GM12878 (cell line): ENCODE data around the gene ZSCAN4. TPM values are rescaled to one million over a fixed set of nuclear protein-coding genes. Genes with fewer than 3 reads are reported as not detected.

Experiments
- ATAC-seq: fragments of 200-7000 bp; cut with Tn5 transposase; 3 replicates; pipeline ENCODE4 v1.9.1; 2020; ENCODE audit warnings: mild to moderate bottlenecking, moderate library complexity
- BruUV-seq: library from RNA; stranded (reverse); fragments of 400-500 nt; replicated peaks from 2 replicates; lab custom pipeline; 2021; lab: Mats Ljungman, UMichigan
- CTCF ChIA-PET: fragments of 300-600 bp; sonication (Branson Sonifier 250); formaldehyde crosslinking; extraction: SDS; loops from one replicate; lab custom pipeline; 2021; ENCODE audit warnings: inconsistent platforms; lab: Yijun Ruan, JAX
- POLR2A ChIA-PET: fragments of 350-600 bp; formaldehyde crosslinking; extraction: SDS; loops from one replicate; lab custom pipeline; 2021; ENCODE audit warnings: inconsistent platforms; lab: Charles Lee
- RAD21 ChIA-PET: fragments of 300-600 bp; sonication (Branson Sonifier 250); formaldehyde crosslinking; loops from one replicate; lab custom pipeline; 2023; ENCODE audit warnings: antibody characterized with exemption; ENCODE audit not compliant: unreplicated experiment; lab: Charles Lee
- SMC1A ChIA-PET: fragments of 300-600 bp; sonication (Branson Sonifier 250); formaldehyde crosslinking; loops from one replicate; lab custom pipeline; 2023; ENCODE audit not compliant: unreplicated experiment, uncharacterized antibody; lab: Charles Lee
- DNase-seq: peaks from one replicate; pipeline ENCODE4 v3.0.0-alpha.2; 2011; ENCODE audit warnings: low read depth, low spot score
- FAIRE-seq: peaks from 3 replicates; lab custom pipeline; 2011; peaks lifted over from hg19 to GRCh38; lab: Jason Lieb, UNC
- H2AFZ ChIP-seq: 2 replicates; pipeline ENCODE4 v1.6.0; 2011; ENCODE audit warnings: low read depth, low read length, control low read depth; ENCODE audit not compliant: control insufficient read depth
- H3K27ac ChIP-seq: 2 replicates; pipeline ENCODE4 v1.5.1; 2011; ENCODE audit warnings: control low read depth; ENCODE audit not compliant: control insufficient read depth, insufficient read depth
- H3K27me3 ChIP-seq, 2 experiments: replicated peaks in 1 of 2; 2 replicates each; pipeline versions ENCODE4 v1.6.0 to v1.6.1; 2011; ENCODE audit warnings: low read length in 1 of 2; ENCODE audit not compliant: control insufficient read depth in 2 of 2, insufficient read depth in 2 of 2
- H3K36me3 ChIP-seq, 2 experiments: 2 replicates each; pipeline ENCODE4 v1.5.1; 2011; ENCODE audit warnings: low read length in 1 of 2; ENCODE audit not compliant: control insufficient read depth in 2 of 2, insufficient read depth in 2 of 2
- H3K4me1 ChIP-seq: 2 replicates; pipeline ENCODE4 v1.6.1; 2011; ENCODE audit warnings: mild to moderate bottlenecking, low read length, moderate library complexity, mixed read lengths; ENCODE audit not compliant: control insufficient read depth, insufficient read depth
- H3K4me2 ChIP-seq: 2 replicates; pipeline ENCODE4 v1.6.0; 2011; ENCODE audit warnings: control low read depth; ENCODE audit not compliant: control insufficient read depth, insufficient read depth
- H3K4me3 ChIP-seq: fragments of 200-600 bp; sonication (generic); 2 replicates; pipeline ENCODE4 v1.5.1; 2016
- H3K79me2 ChIP-seq: 2 replicates; pipeline ENCODE4 v1.6.0; 2011; ENCODE audit warnings: low read length; ENCODE audit not compliant: control insufficient read depth, insufficient read depth
- H3K9ac ChIP-seq: 2 replicates; pipeline ENCODE4 v1.8.0; 2011; ENCODE audit warnings: low read length, control low read depth, mixed read lengths; ENCODE audit not compliant: control insufficient read depth, insufficient read depth
- H3K9me3 ChIP-seq: replicated peaks from 3 replicates; pipeline ENCODE4 v1.5.1; 2011; ENCODE audit warnings: mild to moderate bottlenecking, low read length; ENCODE audit not compliant: control insufficient read depth, insufficient read depth
- H4K20me1 ChIP-seq: 2 replicates; pipeline ENCODE4 v1.6.0; 2011; ENCODE audit not compliant: control insufficient read depth, insufficient read depth
- CREM ChIP-seq: IDR thresholded peaks from 2 replicates; pipeline ENCODE4 v1.6.1; 2014; ENCODE audit warnings: antibody characterized with exemption, low read depth
- EED ChIP-seq: sonication (generic); IDR thresholded peaks from 2 replicates; pipeline ENCODE4 v1.6.1; 2016; ENCODE audit warnings: antibody characterized with exemption, low read depth
- ETV6 ChIP-seq, 2 experiments: fragments of 450-650 bp in 1 of 2; IDR thresholded peaks in 1 of 2; conservative IDR thresholded peaks in 1 of 2; 2 replicates each; pipeline ENCODE4 v1.6.1; 2014; ENCODE audit warnings: antibody characterized with exemption in 1 of 2, borderline replicate concordance in 1 of 2, low read depth in 1 of 2, mild to moderate bottlenecking in 1 of 2, moderate library complexity in 1 of 2
- KAT2A ChIP-seq: conservative IDR thresholded peaks from 2 replicates; pipeline ENCODE4 v1.6.1; 2011; ENCODE audit warnings: low read depth, low read length; ENCODE audit not compliant: control insufficient read depth
- KLF5 ChIP-seq: fragments of 450-650 bp; IDR thresholded peaks from 2 replicates; pipeline ENCODE4 v1.6.1; 2014; ENCODE audit warnings: mild to moderate bottlenecking; ENCODE audit not compliant: partially characterized antibody
- MYC ChIP-seq: IDR thresholded peaks from 2 replicates; pipeline ENCODE4 v1.6.1; 2011; ENCODE audit warnings: mild to moderate bottlenecking, low read length, moderate library complexity, inconsistent platforms; ENCODE audit not compliant: insufficient read depth, insufficient replicate concordance, insufficient read length, severe bottlenecking
- NRF1 ChIP-seq: conservative IDR thresholded peaks from 2 replicates; pipeline ENCODE4 v1.6.1; 2011; ENCODE audit warnings: mild to moderate bottlenecking, low read depth, low read length, improper control_type of control experiment
- PKNOX1 ChIP-seq: fragments of 450-650 bp; IDR thresholded peaks from 2 replicates; pipeline ENCODE4 v1.6.1; 2016; ENCODE audit warnings: mild to moderate bottlenecking
- POLR2A ChIP-seq: IDR thresholded peaks from 2 replicates; pipeline ENCODE4 v1.6.1; 2011; ENCODE audit warnings: low read depth, mild to moderate bottlenecking, low read length
- SIX5 ChIP-seq: IDR thresholded peaks from 2 replicates; pipeline ENCODE4 v1.6.1; 2011; ENCODE audit warnings: mild to moderate bottlenecking, low read depth, low read length, moderate library complexity; ENCODE audit not compliant: severe bottlenecking
- TAF1 ChIP-seq: IDR thresholded peaks from 2 replicates; pipeline ENCODE4 v1.6.1; 2011; ENCODE audit warnings: mild to moderate bottlenecking, low read depth, low read length, borderline replicate concordance
- USF1 ChIP-seq: IDR thresholded peaks from 2 replicates; pipeline ENCODE4 v1.6.1; 2011; ENCODE audit warnings: borderline replicate concordance, low read depth, mild to moderate bottlenecking, moderate library complexity, mixed read lengths, low read length; ENCODE audit not compliant: insufficient read depth; ENCODE audit errors: extremely low read length
- YY1 ChIP-seq: IDR thresholded peaks from 2 replicates; pipeline ENCODE4 v1.6.1; 2011; ENCODE audit warnings: low read depth, mild to moderate bottlenecking, low read length
- ZNF592 ChIP-seq: fragments of 450-650 bp; IDR thresholded peaks from 2 replicates; pipeline ENCODE4 v1.6.1; 2017; ENCODE audit warnings: mild to moderate bottlenecking, moderate library complexity
- ZNF622 ChIP-seq: fragments of 450-650 bp; IDR thresholded peaks from 2 replicates; pipeline ENCODE4 v1.6.1; 2017; ENCODE audit warnings: mild to moderate bottlenecking, inconsistent platforms
- WGBS: methylation state at CpG from one replicate; pipeline ENCODE4 v1.1.6; 2016; ENCODE audit warnings: low lambda C conversion rate; ENCODE audit not compliant: insufficient replicate concordance, insufficient coverage; ENCODE audit errors: missing lambda C conversion rate; 5-methylcytosine and 5-hydroxymethylcytosine counted together
- in situ Hi-C: fragments of 300-500 bp; cut with MboI; formaldehyde crosslinking; loops from 9 replicates; pipeline ENCODE4 v1.14.3; 2018; ENCODE audit warnings: mixed read lengths
- intact Hi-C: fragments of 100-400 bp; cut with micrococcal nuclease; formaldehyde crosslinking; loops from one replicate; pipeline ENCODE4 v1.14.2; 2022; ENCODE audit not compliant: unreplicated experiment
- polyA plus RNA-seq, 11 experiments: library from polyadenylated mRNA; depleted of rRNA in 4 of 11; unstranded in 6 of 11; stranded (reverse) in 5 of 11; fragments of >200 nt; fragmentation: Nextera tagmentation in 4 of 11; fragmentation: Illumina TruSeq in 1 of 11; extraction: Ambion mirVana in 4 of 11; extraction: Trizol in 1 of 11; gene quantifications; 1 replicate in 1 of 11; 2 replicates in 10 of 11; pipeline versions ENCODE4 v1.2.1 to v1.2.3, GENCODE V29; 2011 to 2016; ENCODE audit warnings: inconsistent platforms in 2 of 11, missing spikeins in 2 of 11, low read depth in 1 of 11
- total RNA-seq, 4 experiments: library from RNA; depleted of rRNA in 3 of 4; stranded (reverse); fragments of >200 nt in 3 of 4; fragmentation: Illumina TruSeq in 1 of 4; extraction: Trizol in 1 of 4; gene quantifications; 2 replicates each; pipeline versions ENCODE4 v1.2.1 to v1.2.3, GENCODE V29; 2013 to 2021

ZSCAN4 gene
- total and polyA plus RNA-seq, 10 of the 15 experiments (the other 5 are each of a cell fraction or from before 2014, with no cell fraction given), result 0.04 to 0.10 (median 0.06) TPM; not detected in 7

- no peak for TF ChIP-seq PKNOX1
- no peak for TF ChIP-seq YY1
- TF ChIP-seq SIX5, result no peak
- TF ChIP-seq EED, result no peak
- no peak for TF ChIP-seq NRF1
- no peak for TF ChIP-seq KAT2A
- no peak for TF ChIP-seq MYC
- TF ChIP-seq USF1, result no peak
- no peak for TF ChIP-seq ZNF622
- no peak for TF ChIP-seq POLR2A
Observed at GRCh38 chr19:57686727-57687126, 18.0 kb downstream of the ZSCAN4 start (continued).

- ATAC-seq (no peak), FAIRE-seq (no peak), DNase-seq (no peak)
- POLR2A ChIA-PET, result no interaction called here
- Histone ChIP-seq H3K4me1 (peaks cover 3% of the 10 kb centered on the region; the same call in 1 of the 2 replicates), H3K9me3 (peaks cover 64% of the 10 kb centered on the region), H2AFZ (no peak overlapping the region), H3K4me2 (no peak overlapping the region), H3K36me3 (peaks cover 9 to 22% of the 10 kb centered on the region in 2 experiments), H4K20me1 (no peaks in the 10 kb centered on the region), H3K27ac (no peak overlapping the region), H3K9ac (no peak overlapping the region), H3K79me2 (peaks cover 15% of the 10 kb centered on the region), H3K27me3 (no peaks in the 10 kb centered on the region), H3K4me3 (no peak overlapping the region)
- in situ Hi-C loops (no loop called here), intact Hi-C loops (no loop called here)
- no peak for TF ChIP-seq ETV6 (conservative IDR thresholded peaks at IDR 0.05 in 1 of 2, IDR thresholded peaks at IDR 0.05 in 1 of 2; ENCODE audit: borderline replicate concordance in 1 of 2, low read depth in 1 of 2)
- TF ChIP-seq CREM, result no peak
- no peak for TF ChIP-seq TAF1
- TF ChIP-seq ZNF592, result no peak
- TF ChIP-seq KLF5, result peak; percentile 65
- CTCF ChIA-PET, result no interaction called here
- RAD21 ChIA-PET, result no interaction called here
- SMC1A ChIA-PET, result no interaction called here
- BruUV-seq, result no TSS peak
- 97% methylated on average over 12 of the region's 12 CpGs for WGBS
Observed at GRCh38 chr19:57687363-57688010, 18.8 kb downstream of the ZSCAN4 start.
